IMR-90 (cell line): Measurements from ENCODE around the gene SORBS1. TPM values are rescaled to one million over a fixed set of nuclear protein-coding genes. Genes with fewer than 3 reads are reported as not detected.

Source experiments
- ATAC-seq: fragments of 200-7000 bp; cut with Tn5 transposase; 2 replicates; pipeline ENCODE4 v1.9.1; 2020; ENCODE audit warnings: low read depth, mild to moderate bottlenecking, moderate library complexity
- BruUV-seq: library from RNA; stranded (reverse); fragments of 400-500 nt; replicated peaks from 2 replicates; lab custom pipeline; 2021; lab: Mats Ljungman, UMichigan
- CTCF ChIA-PET: fragments of 300-600 bp; formaldehyde crosslinking; extraction: SDS; loops from one replicate; lab custom pipeline; 2021; ENCODE audit warnings: antibody characterized with exemption; lab: Yijun Ruan, JAX
- POLR2A ChIA-PET: fragments of 300-600 bp; sonication (Branson Sonifier 250); formaldehyde crosslinking; loops from one replicate; lab custom pipeline; 2022; ENCODE audit warnings: antibody characterized with exemption; ENCODE audit not compliant: unreplicated experiment; lab: Charles Lee
- DNase-seq: peaks from one replicate; pipeline ENCODE4 v3.0.0; 2013
- H2AFZ ChIP-seq: replicated peaks from 2 replicates; pipeline ENCODE3; 2013; ENCODE audit warnings: low read length, mild to moderate bottlenecking; ENCODE audit not compliant: poor library complexity
- H2AK5ac ChIP-seq: 2 replicates; pipeline ENCODE4 v1.6.1; 2013; ENCODE audit warnings: low read depth, low read length, inconsistent platforms
- H2AK9ac ChIP-seq: replicated peaks from 2 replicates; pipeline ENCODE3; 2013; ENCODE audit warnings: mild to moderate bottlenecking, low read depth, low read length, moderate library complexity; ENCODE audit not compliant: poor library complexity
- H2BK120ac ChIP-seq: 2 replicates; pipeline ENCODE4 v1.6.1; 2013; ENCODE audit warnings: low read depth, low read length, inconsistent platforms
- H2BK15ac ChIP-seq: 3 replicates; pipeline ENCODE4 v1.6.1; 2013; ENCODE audit warnings: low read depth, low read length, inconsistent platforms
- H2BK20ac ChIP-seq: 2 replicates; pipeline ENCODE4 v1.6.1; 2013; ENCODE audit warnings: low read depth, mild to moderate bottlenecking, inconsistent platforms, low read length, moderate library complexity
- H2BK5ac ChIP-seq: 2 replicates; pipeline ENCODE4 v1.6.1; 2013; ENCODE audit warnings: mild to moderate bottlenecking, low read depth, low read length, inconsistent platforms; ENCODE audit not compliant: poor library complexity, severe bottlenecking
- H3K14ac ChIP-seq: replicated peaks from 2 replicates; pipeline ENCODE4 v1.6.1; 2013; ENCODE audit warnings: low read depth, low read length, inconsistent platforms
- H3K18ac ChIP-seq: 2 replicates; pipeline ENCODE4 v1.6.1; 2013; ENCODE audit warnings: low read depth, low read length, control low read depth
- H3K23ac ChIP-seq: 2 replicates; pipeline ENCODE4 v1.6.1; 2013; ENCODE audit warnings: low read depth, low read length, inconsistent platforms
- H3K27ac ChIP-seq: 2 replicates; pipeline ENCODE4 v1.5.1; 2013; ENCODE audit warnings: mild to moderate bottlenecking, control low read depth, low read length; ENCODE audit not compliant: insufficient read depth
- H3K27me3 ChIP-seq: 2 replicates; pipeline ENCODE4 v1.6.1; 2013; ENCODE audit warnings: low read length; ENCODE audit not compliant: control insufficient read depth, insufficient read depth
- H3K36me3 ChIP-seq: 2 replicates; pipeline ENCODE4 v1.6.1; 2013; ENCODE audit warnings: low read length, mixed read lengths; ENCODE audit not compliant: control insufficient read depth, insufficient read depth
- H3K4ac ChIP-seq: 2 replicates; pipeline ENCODE4 v1.6.1; 2013; ENCODE audit warnings: low read depth, low read length, inconsistent platforms
- H3K4me1 ChIP-seq: 2 replicates; pipeline ENCODE4 v1.6.1; 2013; ENCODE audit warnings: low read length, mixed read lengths; ENCODE audit not compliant: control insufficient read depth, insufficient read depth
- H3K4me2 ChIP-seq: 2 replicates; pipeline ENCODE4 v1.6.1; 2013; ENCODE audit warnings: low read depth, mild to moderate bottlenecking, control low read depth, low read length, moderate library complexity
- H3K4me3 ChIP-seq: 2 replicates; pipeline ENCODE4 v1.5.1; 2013; ENCODE audit warnings: low read depth, mild to moderate bottlenecking, control low read depth, low read length, moderate library complexity; ENCODE audit not compliant: insufficient read depth
- H3K56ac ChIP-seq: 2 replicates; pipeline ENCODE4 v1.6.1; 2013; ENCODE audit warnings: low read length, inconsistent platforms; ENCODE audit not compliant: insufficient read depth; ENCODE audit errors: extremely low read depth
- H3K79me1 ChIP-seq, 2 experiments: 2 replicates each; pipeline ENCODE4 v1.6.1; 2013; ENCODE audit warnings: low read length in 2 of 2, inconsistent platforms in 1 of 2, low read depth in 1 of 2
- H3K9ac ChIP-seq: 2 replicates; pipeline ENCODE4 v1.6.1; 2013; ENCODE audit warnings: low read depth, low read length, control low read depth
- H3K9me1 ChIP-seq: 2 replicates; pipeline ENCODE4 v1.6.1; 2013; ENCODE audit warnings: low read length, inconsistent platforms; ENCODE audit not compliant: insufficient read depth
- H3K9me3 ChIP-seq: 2 replicates; pipeline ENCODE4 v1.6.1; 2013; ENCODE audit warnings: low read length; ENCODE audit not compliant: control insufficient read depth, insufficient read depth
- H4K20me1 ChIP-seq: 2 replicates; pipeline ENCODE4 v1.6.1; 2013; ENCODE audit warnings: low read length, inconsistent platforms; ENCODE audit not compliant: insufficient read depth
- H4K5ac ChIP-seq: 2 replicates; pipeline ENCODE4 v1.6.1; 2013; ENCODE audit warnings: mild to moderate bottlenecking, low read depth, low read length, control low read depth
- H4K8ac ChIP-seq, 2 experiments: 2 replicates each; pipeline ENCODE4 v1.6.1; 2013; ENCODE audit warnings: low read depth in 2 of 2, low read length in 2 of 2, control low read depth in 1 of 2, inconsistent platforms in 1 of 2
- H4K91ac ChIP-seq: 2 replicates; pipeline ENCODE4 v1.6.1; 2013; ENCODE audit warnings: low read depth, low read length, inconsistent platforms; ENCODE audit not compliant: insufficient read depth
- CEBPB ChIP-seq: IDR thresholded peaks from 2 replicates; pipeline ENCODE4 v1.6.1; 2012; ENCODE audit warnings: low read depth, low read length, improper control_type of control experiment
- CHD1 ChIP-seq: IDR thresholded peaks from 2 replicates; pipeline ENCODE4 v1.6.1; 2012; ENCODE audit warnings: low read depth, low read length, improper control_type of control experiment
- CTCF ChIP-seq: conservative IDR thresholded peaks from 2 replicates; pipeline ENCODE4 v1.5.1; 2012; ENCODE audit warnings: mild to moderate bottlenecking, low read depth, low read length, improper control_type of control experiment
- ELK1 ChIP-seq: fragments of 150-350 bp; IDR thresholded peaks from 2 replicates; pipeline ENCODE4 v1.6.1; 2016; ENCODE audit warnings: low read depth, mild to moderate bottlenecking, low read length, moderate library complexity, borderline replicate concordance
- FOS ChIP-seq: fragments of 150-350 bp; IDR thresholded peaks from 2 replicates; pipeline ENCODE4 v1.6.1; 2016; ENCODE audit warnings: low read depth, low read length
- MAZ ChIP-seq: IDR thresholded peaks from 2 replicates; pipeline ENCODE4 v1.6.1; 2012; ENCODE audit warnings: low read depth, mild to moderate bottlenecking, low read length, improper control_type of control experiment, moderate library complexity, borderline replicate concordance
- MXI1 ChIP-seq: IDR thresholded peaks from 2 replicates; pipeline ENCODE4 v1.6.1; 2012; ENCODE audit warnings: low read depth, mild to moderate bottlenecking, low read length, moderate library complexity, borderline replicate concordance
- NFE2L2 ChIP-seq: fragments of 150-350 bp; IDR thresholded peaks from 2 replicates; pipeline ENCODE4 v1.6.1; 2016; ENCODE audit warnings: low read depth, mild to moderate bottlenecking, low read length
- POLR2A ChIP-seq: IDR thresholded peaks from 2 replicates; pipeline ENCODE4 v1.6.1; 2012; ENCODE audit warnings: mild to moderate bottlenecking, low read depth, low read length
- RAD21 ChIP-seq: IDR thresholded peaks from 2 replicates; pipeline ENCODE4 v1.6.1; 2012; ENCODE audit warnings: low read length, improper control_type of control experiment
- RCOR1 ChIP-seq: IDR thresholded peaks from 2 replicates; pipeline ENCODE4 v1.6.1; 2012; ENCODE audit warnings: mild to moderate bottlenecking, low read length, improper control_type of control experiment; ENCODE audit not compliant: insufficient replicate concordance
- RFX5 ChIP-seq: IDR thresholded peaks from 2 replicates; pipeline ENCODE4 v1.8.0; 2012; ENCODE audit warnings: low read depth, mild to moderate bottlenecking, low read length, moderate library complexity
- SMC3 ChIP-seq: fragments of 150-350 bp; IDR thresholded peaks from 2 replicates; pipeline ENCODE4 v1.6.1; 2016; ENCODE audit warnings: low read depth, mild to moderate bottlenecking, antibody characterized with exemption, low read length, moderate library complexity
- USF2 ChIP-seq: fragments of 150-350 bp; IDR thresholded peaks from 2 replicates; pipeline ENCODE4 v1.6.1; 2017; ENCODE audit warnings: mild to moderate bottlenecking, antibody characterized with exemption, low read length, low read depth
- WGBS, 2 experiments: methylation state at CpG; one replicate each; pipeline versions ENCODE4 v1.1.5 to v1.1.7; 2013; ENCODE audit warnings: missing lambda C conversion rate in 2 of 2; ENCODE audit not compliant: insufficient read length in 1 of 2; ENCODE audit errors: extremely low coverage in 2 of 2; 5-methylcytosine and 5-hydroxymethylcytosine counted together
- dilution Hi-C: fragments of 300-500 bp; cut with HindIII; formaldehyde crosslinking; loops from one replicate; pipeline ENCODE4 v1.14.3; 2018; ENCODE audit warnings: low sequenced_read_pairs; ENCODE audit not compliant: unreplicated experiment
- in situ Hi-C: fragments of 300-500 bp; cut with MboI; formaldehyde crosslinking; loops from 3 replicates; pipeline ENCODE4 v1.14.3; 2019; ENCODE audit warnings: low sequenced_read_pairs, inconsistent platforms, mixed read lengths
- intact Hi-C: fragments of 100-400 bp; cut with micrococcal nuclease; formaldehyde crosslinking; loops from 2 replicates; pipeline ENCODE4 v1.10.0; 2022
- polyA plus RNA-seq, 3 experiments: library from polyadenylated mRNA; depleted of rRNA; stranded (reverse); fragments of >200 nt; gene quantifications; 2 replicates each; pipeline ENCODE4 v1.2.3, GENCODE V29; 2012; ENCODE audit warnings: low replicate concordance in 1 of 3
- total RNA-seq: library from RNA; depleted of rRNA; stranded (reverse); fragments of >200 nt; gene quantifications from 2 replicates; pipeline ENCODE4 v1.2.3, GENCODE V29; 2012

SORBS1 gene
- total and polyA plus RNA-seq, 2 of the 4 experiments (the other 2 are of a cell fraction): 0.18 to 0.32 TPM

DNA sequence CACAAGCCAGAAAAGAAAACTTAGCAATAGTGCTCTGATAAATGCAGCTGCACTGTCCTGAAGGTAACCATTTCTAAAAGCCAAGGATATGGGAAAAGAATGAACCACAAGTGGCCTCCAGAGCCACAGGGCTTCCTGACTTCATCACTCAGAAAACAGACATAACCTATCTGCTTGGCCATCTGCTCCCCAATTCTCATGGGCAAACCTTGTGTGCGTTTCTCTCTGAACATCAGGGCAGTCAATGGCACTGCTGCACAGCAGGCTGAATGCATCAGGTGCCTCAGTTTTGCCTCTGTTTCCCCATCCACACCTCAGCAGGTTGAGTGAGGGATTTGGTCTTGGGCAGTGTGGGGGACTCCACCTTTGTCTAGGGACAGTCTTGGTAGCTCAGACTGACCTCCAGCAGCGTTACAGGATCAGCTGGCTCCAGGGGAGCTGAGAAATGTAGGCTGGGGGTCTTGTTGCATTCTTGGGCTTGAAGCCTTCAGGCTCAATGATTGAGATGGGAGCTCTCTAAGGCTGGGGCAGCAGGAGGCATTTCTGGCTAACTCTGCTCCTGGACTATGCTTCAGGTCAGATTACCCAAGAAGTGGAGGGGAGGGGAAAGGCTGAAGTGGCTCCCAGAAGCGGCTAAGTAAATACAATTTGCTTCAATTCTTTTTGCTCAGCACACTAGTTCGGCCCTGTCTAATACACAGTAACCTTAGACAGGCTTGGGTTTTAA, 246.8 kb downstream of the SORBS1 start:
- peak overlapping the region in 1 of 2 experiments; percentile 43; a peak in 1 of 4 replicates for H4K8ac ChIP-seq
- no peak for ATAC-seq
- 0 out of 2 replicates have a peak, but pooled peaks cover 5% of the 10 kb centered on the region for H3K9me1 ChIP-seq
- H3K79me1 ChIP-seq: no peaks in the 10 kb centered on the region
- H3K9ac ChIP-seq: no peak overlapping the region
- H2AK9ac ChIP-seq: no peak overlapping the region
- H3K4ac ChIP-seq: no peak overlapping the region
- in situ Hi-C loops: no loop called here
- H4K5ac ChIP-seq: no peak overlapping the region
- H3K56ac ChIP-seq: no peak overlapping the region
- peak overlapping the region; percentile 24; the same call in 1 of the 2 replicates for H3K23ac ChIP-seq
- no peak overlapping the region for H3K4me2 ChIP-seq
- 0 out of 2 replicates have a peak overlapping the region, but pooled peaks have one; percentile 53 for H2BK120ac ChIP-seq
- intact Hi-C loops: no loop called here
- DNase-seq: no peak
- no peaks in the 10 kb centered on the region for H4K20me1 ChIP-seq
- peak overlapping the region; percentile 54; the same call in 1 of the 3 replicates for H2BK15ac ChIP-seq
- no peak overlapping the region for H2AFZ ChIP-seq
- H3K18ac ChIP-seq: peak overlapping the region; percentile 16; the same call in 1 of the 2 replicates
- H3K4me3 ChIP-seq: no peak overlapping the region
- TF ChIP-seq MXI1 (no peak), USF2 (no peak), CHD1 (no peak), FOS (no peak), SMC3 (no peak), RCOR1 (no peak), POLR2A (no peak), RFX5 (no peak), CTCF (no peak), RAD21 (no peak), CEBPB (no peak), MAZ (no peak), ELK1 (no peak), NFE2L2 (no peak)
- WGBS, 2 experiments: 100% methylated on average over 2 of the region's 4 CpGs; no CpG with 5 or more reads in 1 of the 2 experiments
- ChIA-PET POLR2A (no interaction called here), CTCF (no interaction called here)
- H2AK5ac ChIP-seq: no peak overlapping the region
- no peak overlapping the region for H3K27ac ChIP-seq
- H3K36me3 ChIP-seq: no peaks in the 10 kb centered on the region
- H3K27me3 ChIP-seq: peaks cover 3% of the 10 kb centered on the region; the same call in 1 of the 2 replicates
- peaks cover 9% of the 10 kb centered on the region for H3K4me1 ChIP-seq
- no peak overlapping the region for H2BK20ac ChIP-seq
- dilution Hi-C loops: no loop called here
- H4K91ac ChIP-seq: no peak overlapping the region
- H3K14ac ChIP-seq: 0 out of 2 replicates have a peak overlapping the region, but pooled peaks have one; percentile 32
- H3K9me3 ChIP-seq: no peaks in the 10 kb centered on the region
- BruUV-seq: no TSS peak
- no peak overlapping the region for H2BK5ac ChIP-seq
